Measurements from ENCODE around the gene OR10A3.

GRCh38 chr11:7944123-7944522 is 2.6 kb upstream of the OR10A3 start:
- TF ChIP-seq, protein P1, sequence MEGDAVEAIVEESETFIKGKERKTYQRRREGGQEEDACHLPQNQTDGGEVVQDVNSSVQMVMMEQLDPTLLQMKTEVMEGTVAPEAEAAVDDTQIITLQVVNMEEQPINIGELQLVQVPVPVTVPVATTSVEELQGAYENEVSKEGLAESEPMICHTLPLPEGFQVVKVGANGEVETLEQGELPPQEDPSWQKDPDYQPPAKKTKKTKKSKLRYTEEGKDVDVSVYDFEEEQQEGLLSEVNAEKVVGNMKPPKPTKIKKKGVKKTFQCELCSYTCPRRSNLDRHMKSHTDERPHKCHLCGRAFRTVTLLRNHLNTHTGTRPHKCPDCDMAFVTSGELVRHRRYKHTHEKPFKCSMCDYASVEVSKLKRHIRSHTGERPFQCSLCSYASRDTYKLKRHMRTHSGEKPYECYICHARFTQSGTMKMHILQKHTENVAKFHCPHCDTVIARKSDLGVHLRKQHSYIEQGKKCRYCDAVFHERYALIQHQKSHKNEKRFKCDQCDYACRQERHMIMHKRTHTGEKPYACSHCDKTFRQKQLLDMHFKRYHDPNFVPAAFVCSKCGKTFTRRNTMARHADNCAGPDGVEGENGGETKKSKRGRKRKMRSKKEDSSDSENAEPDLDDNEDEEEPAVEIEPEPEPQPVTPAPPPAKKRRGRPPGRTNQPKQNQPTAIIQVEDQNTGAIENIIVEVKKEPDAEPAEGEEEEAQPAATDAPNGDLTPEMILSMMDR (conservative IDR thresholded peaks at IDR 0.05; ENCODE audit: low read depth, low read length), result no peak
- TF ChIP-seq EZH2 (IDR thresholded peaks at IDR 0.05; ENCODE audit: borderline replicate concordance, low read depth, low read length, poor library complexity, severe bottlenecking), result no peak

Data from A673 (cell line).